ENCODE measurements around the gene RCSD1. TPM values are rescaled to one million over a fixed set of nuclear protein-coding genes. Genes with fewer than 3 reads are reported as not detected.

Gene RCSD1, protein sequence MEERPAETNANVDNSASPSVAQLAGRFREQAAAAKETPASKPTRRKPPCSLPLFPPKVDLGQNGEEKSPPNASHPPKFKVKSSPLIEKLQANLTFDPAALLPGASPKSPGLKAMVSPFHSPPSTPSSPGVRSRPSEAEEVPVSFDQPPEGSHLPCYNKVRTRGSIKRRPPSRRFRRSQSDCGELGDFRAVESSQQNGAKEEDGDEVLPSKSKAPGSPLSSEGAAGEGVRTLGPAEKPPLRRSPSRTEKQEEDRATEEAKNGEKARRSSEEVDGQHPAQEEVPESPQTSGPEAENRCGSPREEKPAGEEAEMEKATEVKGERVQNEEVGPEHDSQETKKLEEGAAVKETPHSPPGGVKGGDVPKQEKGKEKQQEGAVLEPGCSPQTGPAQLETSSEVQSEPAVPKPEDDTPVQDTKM
- 18.3 TPM for total RNA-seq
- 3.9 TPM for polyA plus RNA-seq (ENCODE audit: insufficient read depth, low read depth, low replicate concordance)
- long read RNA-seq, donor 1, partial matches to known transcripts: 0 of 1 reads
- long read RNA-seq, donor 1, other reads (novel, unspliced or antisense): 0 of 1 reads
- long read RNA-seq, donor 2, partial matches to known transcripts: 0 of 1 reads
- long read RNA-seq, donor 2, other reads (novel, unspliced or antisense): 0 of 1 reads
- long read RNA-seq, donor 3, partial matches to known transcripts: 0 of 3 reads
- long read RNA-seq, donor 3, other reads (novel, unspliced or antisense): 0 of 3 reads
- long read RNA-seq, donor 4, partial matches to known transcripts: 0 of 1 reads
- long read RNA-seq, donor 4, other reads (novel, unspliced or antisense): 0 of 1 reads
- long read RNA-seq, donor 5: 0 reads
- long read RNA-seq, donor 6, partial matches to known transcripts: 0 of 1 reads
- long read RNA-seq, donor 6, other reads (novel, unspliced or antisense): 0 of 1 reads
- long read RNA-seq, donor 7, transcript RCSD1-202 (7 exons, 3,135 nt): major isoform, 9 of 20 reads
- long read RNA-seq, donor 7, partial matches to known transcripts: 3 of 20 reads
- long read RNA-seq, donor 7, other reads (novel, unspliced or antisense): 6 of 20 reads
- long read RNA-seq, donor 8, partial matches to known transcripts: 0 of 3 reads
- long read RNA-seq, donor 8, other reads (novel, unspliced or antisense): 0 of 3 reads
- long read RNA-seq, donor 9, partial matches to known transcripts: 0 of 1 reads
- long read RNA-seq, donor 9, other reads (novel, unspliced or antisense): 0 of 1 reads
- long read RNA-seq, donor 10, partial matches to known transcripts: 0 of 2 reads
- long read RNA-seq, donor 10, other reads (novel, unspliced or antisense): 0 of 2 reads

DNA sequence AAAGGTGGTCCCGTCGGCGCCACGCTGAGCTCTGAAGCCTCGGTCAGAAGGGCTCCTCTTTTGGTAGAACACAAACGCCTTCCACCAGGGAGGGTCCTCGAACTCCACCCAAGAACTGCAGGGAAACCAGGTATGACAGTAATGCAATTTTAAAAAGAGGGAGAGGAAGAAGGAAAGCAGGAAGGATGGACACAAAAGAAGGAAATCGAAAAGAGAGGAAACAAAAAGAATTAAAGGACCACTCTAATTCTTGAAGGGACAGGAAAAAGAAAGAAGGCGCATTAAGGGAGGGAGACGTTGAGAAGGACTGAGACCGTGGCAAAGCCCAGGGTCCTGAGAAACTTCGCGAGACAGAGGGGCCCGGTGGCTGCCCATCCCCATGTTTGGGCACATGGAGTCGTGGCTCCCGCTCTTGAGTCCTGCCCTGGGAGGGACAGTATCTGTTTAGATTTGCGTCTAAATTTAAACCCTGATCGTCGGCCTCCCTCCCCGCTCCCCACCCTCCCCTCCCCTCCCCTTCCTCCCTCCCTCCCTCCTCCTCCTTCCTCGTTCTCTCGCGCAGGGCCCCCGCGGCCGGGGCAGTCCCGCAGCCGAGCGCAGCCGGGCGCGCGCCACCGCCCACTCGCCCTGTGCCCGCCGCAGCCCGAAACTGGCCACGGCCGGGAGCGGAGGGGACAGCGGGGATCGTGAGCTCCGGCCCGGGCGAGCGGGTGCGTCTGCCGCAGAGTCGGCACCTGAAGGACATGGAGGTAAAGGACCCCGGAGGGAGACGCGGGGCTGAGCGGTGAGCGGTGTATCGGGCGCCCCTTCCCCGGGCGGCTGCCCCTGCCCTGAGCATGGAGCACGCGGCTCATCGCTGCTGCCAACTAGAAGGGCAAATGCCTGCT, at the start of gene RCSD1:
Gene RCSD1 (plus strand): TSS at position 552 of the 887 bp plus-strand sequence. CDS start 192 bp downstream, at position 744.
- intact Hi-C loops (cut with DNase I): no loop called here
- Histone ChIP-seq H3K4me1 (ENCODE audit: control insufficient read depth in 2 of 3, insufficient read depth in 2 of 3, low read depth in 1 of 3, low read length in 3 of 3) (peaks cover 0 to 10% (median 0%) of the 10 kb centered on the region in 3 donors), H3K27me3 (ENCODE audit: control insufficient read depth, insufficient read depth, low read length) (no peaks in the 10 kb centered on the region), H3K36me3 (ENCODE audit: control insufficient read depth in 2 of 3, insufficient read depth in 3 of 3, low read length in 3 of 3) (no peaks in the 10 kb centered on the region), H3K9ac (ENCODE audit: low read length in 3 of 3) (peak within 1 kb of the TSS in 1 of 3 donors; percentile 65), H3K9me3 (ENCODE audit: control insufficient read depth in 2 of 3, insufficient read depth in 1 of 3, low read length in 3 of 3) (no peaks in the 10 kb centered on the region), H3K4me3 (ENCODE audit: low read length in 3 of 3) (peak within 1 kb of the TSS; percentile 41 to 64 (median 63)), H3K27ac (ENCODE audit: low read depth in 2 of 2, low read length in 2 of 2) (peak within 1 kb of the TSS; percentile 78)
- TF ChIP-seq, protein P1, sequence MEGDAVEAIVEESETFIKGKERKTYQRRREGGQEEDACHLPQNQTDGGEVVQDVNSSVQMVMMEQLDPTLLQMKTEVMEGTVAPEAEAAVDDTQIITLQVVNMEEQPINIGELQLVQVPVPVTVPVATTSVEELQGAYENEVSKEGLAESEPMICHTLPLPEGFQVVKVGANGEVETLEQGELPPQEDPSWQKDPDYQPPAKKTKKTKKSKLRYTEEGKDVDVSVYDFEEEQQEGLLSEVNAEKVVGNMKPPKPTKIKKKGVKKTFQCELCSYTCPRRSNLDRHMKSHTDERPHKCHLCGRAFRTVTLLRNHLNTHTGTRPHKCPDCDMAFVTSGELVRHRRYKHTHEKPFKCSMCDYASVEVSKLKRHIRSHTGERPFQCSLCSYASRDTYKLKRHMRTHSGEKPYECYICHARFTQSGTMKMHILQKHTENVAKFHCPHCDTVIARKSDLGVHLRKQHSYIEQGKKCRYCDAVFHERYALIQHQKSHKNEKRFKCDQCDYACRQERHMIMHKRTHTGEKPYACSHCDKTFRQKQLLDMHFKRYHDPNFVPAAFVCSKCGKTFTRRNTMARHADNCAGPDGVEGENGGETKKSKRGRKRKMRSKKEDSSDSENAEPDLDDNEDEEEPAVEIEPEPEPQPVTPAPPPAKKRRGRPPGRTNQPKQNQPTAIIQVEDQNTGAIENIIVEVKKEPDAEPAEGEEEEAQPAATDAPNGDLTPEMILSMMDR (IDR thresholded peaks at IDR 0.05; ENCODE audit: borderline replicate concordance, extremely low read depth, insufficient read depth): no peak
- DNase-seq (peak in 4 of 5 donors; percentile 39 to 84 (median 62)), FAIRE-seq (no peak)

DNA sequence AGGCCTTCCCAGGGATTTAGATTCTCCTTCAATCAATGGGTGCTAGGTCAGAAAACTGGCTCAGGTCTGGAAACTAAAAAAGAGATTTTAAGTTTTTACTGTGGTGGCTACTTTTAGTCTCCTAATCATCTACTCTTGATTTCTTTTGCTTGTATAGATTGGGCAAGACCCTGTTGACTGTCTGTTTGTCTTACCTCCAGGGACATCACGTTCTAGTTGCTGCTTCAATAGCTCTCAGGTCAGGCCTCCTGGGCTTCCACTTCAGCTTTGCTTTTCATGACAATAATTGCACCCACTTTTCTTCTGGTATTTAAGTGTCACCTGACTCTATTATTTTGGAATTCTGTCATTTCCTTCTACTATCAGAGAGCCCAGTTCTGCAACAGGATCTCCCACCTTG, 48.0 kb upstream of the RCSD1 start:
- TF ChIP-seq, protein P1 (IDR thresholded peaks at IDR 0.05; ENCODE audit: borderline replicate concordance, extremely low read depth, insufficient read depth): no peak
- no peak overlapping the region for H3K27ac ChIP-seq (ENCODE audit: low read depth in 2 of 2, low read length in 2 of 2)
- no peak overlapping the region for H3K9ac ChIP-seq (ENCODE audit: low read length in 3 of 3)
- no peaks in the 10 kb centered on the region for H3K9me3 ChIP-seq (ENCODE audit: control insufficient read depth in 2 of 3, insufficient read depth in 1 of 3, low read length in 3 of 3)
- H3K4me1 ChIP-seq (ENCODE audit: control insufficient read depth in 2 of 3, insufficient read depth in 2 of 3, low read depth in 1 of 3, low read length in 3 of 3): no peaks in the 10 kb centered on the region
- no peak overlapping the region for H3K4me3 ChIP-seq (ENCODE audit: low read length in 3 of 3)
- intact Hi-C loops (cut with DNase I): no loop called here
- FAIRE-seq (no peak), DNase-seq (no peak)
- H3K36me3 ChIP-seq (ENCODE audit: control insufficient read depth in 2 of 3, insufficient read depth in 3 of 3, low read length in 3 of 3): no peaks in the 10 kb centered on the region
- no peaks in the 10 kb centered on the region for H3K27me3 ChIP-seq (ENCODE audit: control insufficient read depth, insufficient read depth, low read length)

DNA sequence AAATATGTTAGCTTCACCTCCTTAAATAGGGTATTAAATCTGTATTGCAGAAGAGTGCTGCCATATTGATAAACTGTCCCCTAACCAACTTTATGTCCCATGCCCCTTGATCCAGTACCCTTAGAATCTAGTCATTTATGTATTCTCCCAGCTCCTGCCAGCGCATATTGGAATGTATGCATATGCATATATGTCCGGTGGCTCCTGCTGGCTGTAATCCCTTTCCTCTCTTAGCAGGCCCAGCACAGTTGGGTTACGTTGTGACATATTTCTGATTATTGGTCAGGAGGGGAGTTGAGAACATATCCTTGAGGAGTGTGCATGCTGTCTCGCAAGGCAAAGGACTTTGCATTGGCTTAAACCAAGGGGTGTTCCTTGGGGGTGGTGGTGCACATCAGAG, 47.3 kb upstream of the RCSD1 start:
- no peak for FAIRE-seq
- H3K4me3 ChIP-seq (ENCODE audit: low read length in 3 of 3): no peak overlapping the region
- no peak overlapping the region for H3K27ac ChIP-seq (ENCODE audit: low read depth in 2 of 2, low read length in 2 of 2)

More for the DNA sequence above, 47.3 kb upstream of the RCSD1 start:
- no peak for DNase-seq
- Histone ChIP-seq H3K27me3 (ENCODE audit: control insufficient read depth, insufficient read depth, low read length) (no peaks in the 10 kb centered on the region), H3K4me1 (ENCODE audit: control insufficient read depth in 2 of 3, insufficient read depth in 2 of 3, low read depth in 1 of 3, low read length in 3 of 3) (no peaks in the 10 kb centered on the region), H3K9me3 (ENCODE audit: control insufficient read depth in 2 of 3, insufficient read depth in 1 of 3, low read length in 3 of 3) (no peaks in the 10 kb centered on the region), H3K9ac (ENCODE audit: low read length in 3 of 3) (no peak overlapping the region), H3K36me3 (ENCODE audit: control insufficient read depth in 2 of 3, insufficient read depth in 3 of 3, low read length in 3 of 3) (no peaks in the 10 kb centered on the region)
- TF ChIP-seq, protein P1 (IDR thresholded peaks at IDR 0.05; ENCODE audit: borderline replicate concordance, extremely low read depth, insufficient read depth): no peak
- intact Hi-C loops (cut with DNase I): no loop called here

Data from kidney (tissue), 22 donors.